Endothelial cell of umbilical vein (primary cell): ENCODE measurements around the gene DMRTB1. TPM values are rescaled to one million over a fixed set of nuclear protein-coding genes. Genes with fewer than 3 reads are reported as not detected.

ENCODE experiments used
- BruUV-seq: library from RNA; stranded (reverse); fragments of 400-500 nt; replicated peaks from 2 replicates; lab custom pipeline; 2021; lab: Mats Ljungman, UMichigan
- CTCF ChIA-PET: fragments of 300-600, 350-600 bp; sonication (Branson Sonifier 250); formaldehyde crosslinking; loops from one replicate; lab custom pipeline; 2021; ENCODE audit warnings: antibody characterized with exemption, inconsistent platforms; lab: Charles Lee
- POLR2A ChIA-PET: fragments of 300-600, 350-600 bp; sonication (Branson Sonifier 250); formaldehyde crosslinking; loops from one replicate; lab custom pipeline; 2021; ENCODE audit warnings: antibody characterized with exemption, inconsistent platforms; lab: Charles Lee
- DNase-seq: peaks from one replicate; pipeline ENCODE4 v3.0.0-alpha.2; 2011; ENCODE audit warnings: low read depth, low spot score
- FAIRE-seq: peaks from 2 replicates; lab custom pipeline; 2011; peaks lifted over from hg19 to GRCh38; lab: Jason Lieb, UNC
- H2AFZ ChIP-seq: 2 replicates; pipeline ENCODE4 v1.6.0; 2012; ENCODE audit warnings: low read depth, low read length, control low read depth, inconsistent platforms
- H3K27ac ChIP-seq: 2 replicates; pipeline ENCODE4 v1.5.1; 2011; ENCODE audit warnings: low read depth, mild to moderate bottlenecking, control low read depth, low read length, moderate library complexity; ENCODE audit not compliant: insufficient read depth
- H3K27me3 ChIP-seq, 2 experiments: 2 replicates each; pipeline versions ENCODE4 v1.6.0 to v1.6.1; 2011; ENCODE audit warnings: low read length in 2 of 2, mixed read lengths in 1 of 2; ENCODE audit not compliant: control insufficient read depth in 2 of 2, insufficient read depth in 2 of 2
- H3K36me3 ChIP-seq, 2 experiments: 2 replicates in 1 of 2; 3 replicates in 1 of 2; pipeline ENCODE4 v1.5.1; 2011; ENCODE audit warnings: low read length in 2 of 2, mild to moderate bottlenecking in 1 of 2, moderate library complexity in 1 of 2; ENCODE audit not compliant: control insufficient read depth in 2 of 2, insufficient read depth in 2 of 2; ENCODE audit errors: extremely low read depth in 1 of 2
- H3K4me1 ChIP-seq: 3 replicates; pipeline ENCODE4 v1.5.1; 2011; ENCODE audit warnings: mild to moderate bottlenecking, low read length; ENCODE audit not compliant: control insufficient read depth, insufficient read depth; ENCODE audit errors: extremely low read depth
- H3K4me2 ChIP-seq: 2 replicates; pipeline ENCODE4 v1.6.1; 2011; ENCODE audit warnings: low read length, control low read depth, mixed read lengths; ENCODE audit not compliant: insufficient read depth
- H3K4me3 ChIP-seq, 3 experiments: fragments of 200-600 bp in 1 of 3; sonication (generic), shearing (Covaris generic) in 1 of 3; replicated peaks in 1 of 3; 2 replicates each; pipeline ENCODE4 v1.5.1; 2011 to 2016; ENCODE audit warnings: control low read depth in 3 of 3, low read length in 3 of 3, mild to moderate bottlenecking in 2 of 3, inconsistent platforms in 1 of 3, low read depth in 1 of 3, moderate library complexity in 1 of 3; ENCODE audit not compliant: insufficient read depth in 1 of 3
- H3K79me2 ChIP-seq: 2 replicates; pipeline ENCODE4 v1.6.0; 2012; ENCODE audit warnings: low read length, inconsistent platforms; ENCODE audit not compliant: control insufficient read depth, insufficient read depth
- H3K9ac ChIP-seq: replicated peaks from 2 replicates; pipeline ENCODE3; 2011; ENCODE audit warnings: low read length, control low read depth; ENCODE audit not compliant: insufficient read depth; ENCODE audit errors: extremely low read depth
- H3K9me1 ChIP-seq: replicated peaks from 3 replicates; pipeline ENCODE4 v1.6.0; 2011; ENCODE audit warnings: mild to moderate bottlenecking, low read length; ENCODE audit not compliant: control insufficient read depth, insufficient read depth; ENCODE audit errors: extremely low read depth
- H3K9me3 ChIP-seq: replicated peaks from 2 replicates; pipeline ENCODE4 v1.5.1; 2012; ENCODE audit warnings: low read length, inconsistent platforms; ENCODE audit not compliant: control insufficient read depth, insufficient read depth
- H4K20me1 ChIP-seq: replicated peaks from 2 replicates; pipeline ENCODE3; 2011; ENCODE audit warnings: mild to moderate bottlenecking, low read length; ENCODE audit not compliant: control insufficient read depth, insufficient read depth; ENCODE audit errors: extremely low read depth
- CTCF ChIP-seq, 2 donors: IDR thresholded peaks; 1 replicate in 1 of 2; 2 replicates in 1 of 2; pipeline ENCODE4 v1.5.1; 2011; ENCODE audit warnings: low read length in 2 of 2, mild to moderate bottlenecking in 2 of 2, moderate library complexity in 2 of 2, control low read depth in 1 of 2, inconsistent platforms in 1 of 2, low read depth in 1 of 2; ENCODE audit not compliant: insufficient read depth in 1 of 2; ENCODE audit errors: extremely low read depth in 1 of 2
- EZH2 ChIP-seq: IDR thresholded peaks from 2 replicates; pipeline ENCODE4 v1.6.1; 2012; ENCODE audit warnings: borderline replicate concordance, low read depth, mild to moderate bottlenecking, moderate library complexity, low read length, inconsistent platforms; ENCODE audit not compliant: severe bottlenecking
- FOS ChIP-seq: IDR thresholded peaks from 2 replicates; pipeline ENCODE4 v1.6.1; 2011; ENCODE audit warnings: mild to moderate bottlenecking, low read length, moderate library complexity, borderline replicate concordance; ENCODE audit not compliant: insufficient read depth
- GATA2 ChIP-seq: IDR thresholded peaks from 2 replicates; pipeline ENCODE4 v1.7.0; 2011; ENCODE audit warnings: low read depth, mild to moderate bottlenecking, moderate library complexity, mixed read lengths, low read length; ENCODE audit not compliant: insufficient read length, insufficient read depth
- JUN ChIP-seq: IDR thresholded peaks from 2 replicates; pipeline ENCODE4 v1.6.1; 2011; ENCODE audit warnings: borderline replicate concordance, low read depth; ENCODE audit not compliant: insufficient read length, insufficient read depth
- MAX ChIP-seq: IDR thresholded peaks from 2 replicates; pipeline ENCODE4 v1.6.1; 2011; ENCODE audit not compliant: insufficient read depth, insufficient read length
- MYC ChIP-seq: IDR thresholded peaks from one replicate; pipeline ENCODE4 v1.6.1; 2011; ENCODE audit warnings: mild to moderate bottlenecking, low read depth, low read length
- POLR2A ChIP-seq: IDR thresholded peaks from 2 replicates; pipeline ENCODE4 v1.6.1; 2012; ENCODE audit warnings: low read depth, mild to moderate bottlenecking, control low read depth, low read length
- POLR2AphosphoS5 ChIP-seq: IDR thresholded peaks from 2 replicates; pipeline ENCODE4 v1.6.1; 2012; ENCODE audit warnings: low read depth, mild to moderate bottlenecking, control low read depth, low read length, moderate library complexity; ENCODE audit not compliant: insufficient read depth
- dilution Hi-C: fragments of 300-500 bp; cut with MboI; formaldehyde crosslinking; loops from one replicate; pipeline ENCODE4 v1.15.0; 2019; ENCODE audit warnings: low sequenced_read_pairs; ENCODE audit not compliant: extremely low pct_ligation_motif_present
- intact Hi-C: fragments of 100-400 bp; cut with micrococcal nuclease; formaldehyde crosslinking; loops from one replicate; pipeline ENCODE4 v1.10.0; 2022
- polyA plus RNA-seq, 4 experiments: library from polyadenylated mRNA; depleted of rRNA in 3 of 4; stranded (reverse) in 3 of 4; unstranded in 1 of 4; fragments of >200 nt; gene quantifications; 2 replicates each; pipeline versions ENCODE4 v1.2.1 to v1.2.3, GENCODE V29; 2011 to 2012; ENCODE audit warnings: missing spikeins in 1 of 4
- total RNA-seq: library from RNA; stranded (reverse); gene quantifications from 2 replicates; pipeline ENCODE4 v1.2.3, GENCODE V29; 2021

DMRTB1 gene
- total and polyA plus RNA-seq, 2 donors (not counting 3 experiments of a cell fraction or from before 2014, with no cell fraction given) = not detected

- Histone ChIP-seq H3K9me1 (no peaks in the 10 kb centered on the region), H3K4me3 (no peak overlapping the region), H3K9me3 (no peaks in the 10 kb centered on the region), H3K9ac (no peak overlapping the region), H3K27me3 (no peaks in the 10 kb centered on the region), H3K79me2 (no peaks in the 10 kb centered on the region), H3K4me1 (no peaks in the 10 kb centered on the region), H2AFZ (no peak overlapping the region), H3K36me3 (no peaks in the 10 kb centered on the region), H3K4me2 (no peak overlapping the region), H3K27ac (no peak overlapping the region), H4K20me1 (no peaks in the 10 kb centered on the region)
- POLR2A ChIA-PET = no interaction called here
- TF ChIP-seq MAX (no peak), JUN (no peak), EZH2 (no peak), CTCF (IDR thresholded peaks at IDR 0.05; ENCODE audit: extremely low read depth in 1 of 2, insufficient read depth in 1 of 2, low read depth in 1 of 2, low read length in 2 of 2) (no peak), POLR2A (no peak), POLR2AphosphoS5 (no peak), GATA2 (no peak), FOS (no peak), MYC (no peak)
- CTCF ChIA-PET = no interaction called here
- no peak for DNase-seq
- intact Hi-C loops (no loop called here), dilution Hi-C loops (no loop called here)
- BruUV-seq = no TSS peak
- no peak for FAIRE-seq
Measured at GRCh38 chr1:53514436-53514835, 55.2 kb downstream of the DMRTB1 start.
